ENCODE results near the gene MLKL. TPM values are rescaled to one million over a fixed set of nuclear protein-coding genes. Genes with fewer than 3 reads are reported as not detected.

The MLKL gene
- total and polyA plus RNA-seq, 2 of the 13 experiments (the other 11 are each of a cell fraction or from before 2014, with no cell fraction given): 6.4 to 10.7 TPM

DNA sequence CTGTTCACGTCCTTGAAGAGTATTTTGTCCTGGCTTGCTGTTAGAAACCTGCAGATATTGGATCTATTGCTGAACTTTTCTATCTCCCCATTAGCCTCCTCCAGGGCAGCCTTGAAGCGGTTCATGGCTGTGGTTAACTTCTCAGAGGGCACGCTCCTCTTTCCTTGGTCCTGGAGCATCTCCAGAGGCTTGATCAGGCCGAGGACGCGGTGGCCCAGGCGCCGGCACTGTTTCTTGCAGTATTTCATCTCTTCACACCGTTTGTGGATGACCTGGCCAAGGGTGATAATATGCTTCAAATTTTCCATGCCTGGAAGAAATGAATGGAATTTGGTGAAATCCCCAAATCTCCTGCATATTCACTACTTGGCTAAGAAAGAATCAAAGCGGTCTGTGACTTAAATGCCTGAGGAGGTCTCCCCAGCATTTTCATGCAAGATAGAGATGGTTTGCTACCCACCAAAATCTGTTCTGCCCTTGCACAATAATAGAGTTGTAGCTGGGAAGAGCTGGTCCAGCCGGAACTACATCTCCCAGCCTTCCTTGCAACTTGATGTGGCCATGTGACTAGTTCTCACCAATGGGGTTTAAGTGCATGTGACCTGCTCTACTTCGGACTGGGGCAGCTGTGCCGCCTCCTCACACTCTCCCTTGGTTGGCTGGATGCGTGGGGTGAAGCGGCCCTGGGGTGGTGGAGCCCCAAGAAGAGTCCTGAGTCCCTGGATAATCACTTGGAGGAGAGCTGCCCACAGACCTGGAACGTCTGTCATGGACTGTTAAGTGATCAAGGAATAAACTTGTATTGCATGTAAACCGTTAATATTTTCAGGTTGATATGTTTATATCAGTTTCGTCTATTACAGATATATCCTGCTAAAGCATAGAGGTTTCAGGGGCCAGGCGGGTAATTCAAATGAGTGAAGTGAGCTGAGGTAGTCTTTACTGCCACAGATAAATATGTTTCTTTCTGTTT is 4.9 kb downstream of the MLKL start (continued):
- TF ChIP-seq ZNF674 (CRISPR knock-in tag; IDR thresholded peaks at IDR 0.05; ENCODE audit: low read depth): no peak
- TF ChIP-seq ZNF512B (CRISPR knock-in tag; IDR thresholded peaks at IDR 0.05; ENCODE audit: borderline replicate concordance): no peak
- TF ChIP-seq HIVEP1 (CRISPR knock-in tag; IDR thresholded peaks at IDR 0.05): no peak
- TF ChIP-seq ZNF563 (CRISPR knock-in tag; IDR thresholded peaks at IDR 0.05): no peak
- TF ChIP-seq ZKSCAN5 (CRISPR knock-in tag; IDR thresholded peaks at IDR 0.05): no peak
- TF ChIP-seq RBFOX2 (IDR thresholded peaks at IDR 0.05; ENCODE audit: low read depth, low read length): peak; percentile 37; the same call in 1 of the 2 replicates
- peak; percentile 48; the same call in 1 of the 2 replicates for TF ChIP-seq MYC (CRISPR knock-in tag; IDR thresholded peaks at IDR 0.05; ENCODE audit: borderline replicate concordance)
- peak; percentile 75 for TF ChIP-seq RXRB (CRISPR knock-in tag; IDR thresholded peaks at IDR 0.05; ENCODE audit: borderline replicate concordance)
- no peak for TF ChIP-seq KDM4B (CRISPR knock-in tag; IDR thresholded peaks at IDR 0.05)
- no peak for TF ChIP-seq NFE2 (CRISPR knock-in tag; IDR thresholded peaks at IDR 0.05)
- TF ChIP-seq, protein P1, sequence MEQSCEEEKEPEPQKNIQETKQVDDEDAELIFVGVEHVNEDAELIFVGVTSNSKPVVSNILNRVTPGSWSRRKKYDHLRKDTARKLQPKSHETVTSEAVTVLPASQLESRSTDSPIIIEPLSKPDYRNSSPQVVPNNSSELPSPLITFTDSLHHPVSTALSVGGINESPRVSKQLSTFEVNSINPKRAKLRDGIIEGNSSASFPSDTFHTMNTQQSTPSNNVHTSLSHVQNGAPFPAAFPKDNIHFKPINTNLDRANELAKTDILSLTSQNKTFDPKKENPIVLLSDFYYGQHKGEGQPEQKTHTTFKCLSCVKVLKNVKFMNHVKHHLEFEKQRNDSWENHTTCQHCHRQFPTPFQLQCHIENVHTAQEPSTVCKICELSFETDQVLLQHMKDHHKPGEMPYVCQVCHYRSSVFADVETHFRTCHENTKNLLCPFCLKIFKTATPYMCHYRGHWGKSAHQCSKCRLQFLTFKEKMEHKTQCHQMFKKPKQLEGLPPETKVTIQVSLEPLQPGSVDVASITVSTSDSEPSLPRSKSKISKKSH (CRISPR knock-in tag; IDR thresholded peaks at IDR 0.05; ENCODE audit: borderline replicate concordance): no peak
- TF ChIP-seq ZFY (CRISPR knock-in tag; IDR thresholded peaks at IDR 0.05): peak; percentile 49; the same call in 1 of the 2 replicates
- TF ChIP-seq FOXJ3 (CRISPR knock-in tag; IDR thresholded peaks at IDR 0.05; ENCODE audit: borderline replicate concordance): no peak
- no peak for TF ChIP-seq KDM3A (CRISPR knock-in tag; IDR thresholded peaks at IDR 0.05; ENCODE audit: low read depth)
- no peak for TF ChIP-seq SCMH1 (CRISPR knock-in tag; IDR thresholded peaks at IDR 0.05; ENCODE audit: borderline replicate concordance)
- no peak for TF ChIP-seq IRF1 (CRISPR knock-in tag; IDR thresholded peaks at IDR 0.05; ENCODE audit: low read depth)
- TF ChIP-seq SOX6 (IDR thresholded peaks at IDR 0.05): no peak
- no peak for TF ChIP-seq SOX6 (CRISPR knock-in tag; IDR thresholded peaks at IDR 0.05)
- TF ChIP-seq MBNL3 (CRISPR knock-in tag; conservative IDR thresholded peaks at IDR 0.05): no peak
- no peak for TF ChIP-seq NFATC3 (CRISPR knock-in tag; IDR thresholded peaks at IDR 0.05)
- TF ChIP-seq ZNF275 (CRISPR knock-in tag; IDR thresholded peaks at IDR 0.05; ENCODE audit: borderline replicate concordance): no peak
- TF ChIP-seq LBX2 (CRISPR knock-in tag; IDR thresholded peaks at IDR 0.05; ENCODE audit: borderline replicate concordance): no peak; the same call in 1 of the 2 replicates
- 0 out of 2 replicates have a peak, but pooled peaks have one; percentile 31 for TF ChIP-seq CBFB (CRISPR knock-in tag; IDR thresholded peaks at IDR 0.05)

Measured in HepG2 (cell line).